Suprapubic skin (tissue), 4 donors: ENCODE results near the gene CKM.

Source experiments
- CTCF ChIP-seq, 2 donors: fragments of 200-600 bp in 1 of 2; fragments of 450-650 bp in 1 of 2; sonication (generic) in 1 of 2; IDR thresholded peaks; one replicate each; pipeline ENCODE4 v1.5.1; 2016 to 2019; ENCODE audit warnings: antibody characterized with exemption in 2 of 2, mild to moderate bottlenecking in 1 of 2, moderate library complexity in 1 of 2
- EP300 ChIP-seq: sonication (generic); formaldehyde crosslinking; IDR thresholded peaks from one replicate; pipeline ENCODE4 v1.6.1; 2017; ENCODE audit warnings: antibody characterized with exemption
- POLR2A ChIP-seq, 2 donors: fragments of 450-650 bp; IDR thresholded peaks; one replicate each; pipeline ENCODE4 v1.6.1; 2017; ENCODE audit warnings: antibody characterized with exemption in 2 of 2, mild to moderate bottlenecking in 2 of 2, moderate library complexity in 2 of 2
- POLR2AphosphoS5 ChIP-seq, 3 donors: sonication (generic); formaldehyde crosslinking; IDR thresholded peaks; one replicate each; pipeline ENCODE4 v1.6.1; 2017; ENCODE audit warnings: antibody characterized with exemption in 3 of 3

GRCh38 chr19:45279587-45280192, 43.0 kb downstream of the CKM start:
- TF ChIP-seq CTCF (IDR thresholded peaks at IDR 0.05) (no peak), POLR2A (IDR thresholded peaks at IDR 0.05) (no peak), POLR2AphosphoS5 (IDR thresholded peaks at IDR 0.05) (no peak), EP300 (no peak)
